WERI-Rb-1 (cell line): Measurements from ENCODE around the gene SLC6A18.

Source experiments
- DNase-seq: peaks from one replicate; pipeline ENCODE4 v3.0.0-alpha.2; 2020
- H3K27ac ChIP-seq: fragments of 250-450 bp; sonication (Bioruptor Pico); 2 replicates; pipeline ENCODE4 v1.5.1; 2020; ENCODE audit warnings: mild to moderate bottlenecking, moderate library complexity
- H3K27me3 ChIP-seq: fragments of 250-450 bp; sonication (Bioruptor Pico); 2 replicates; pipeline ENCODE4 v1.5.1; 2021; ENCODE audit warnings: mild to moderate bottlenecking, low read depth, moderate library complexity; ENCODE audit not compliant: insufficient read depth, severe bottlenecking
- H3K36me3 ChIP-seq: fragments of 250-450 bp; sonication (Bioruptor Pico); 2 replicates; pipeline ENCODE4 v1.5.1; 2020; ENCODE audit warnings: mild to moderate bottlenecking, moderate library complexity
- H3K4me3 ChIP-seq: 2 replicates; pipeline ENCODE4 v1.5.1; 2011; ENCODE audit warnings: low read depth, mild to moderate bottlenecking, control low read depth, low read length
- H3K9me3 ChIP-seq: fragments of 250-450 bp; sonication (Bioruptor Pico); 2 replicates; pipeline ENCODE4 v1.5.1; 2021; ENCODE audit warnings: mild to moderate bottlenecking, moderate library complexity; ENCODE audit not compliant: severe bottlenecking
- CTCF ChIP-seq: IDR thresholded peaks from 2 replicates; pipeline ENCODE4 v1.5.1; 2011; ENCODE audit warnings: low read depth, mild to moderate bottlenecking, control low read depth, inconsistent platforms, low read length

The SLC6A18 gene

GRCh38 chr5:1255081-1255561 is 29.9 kb downstream of the SLC6A18 start:
- no peak overlapping the region for H3K27ac ChIP-seq
- no peak overlapping the region for H3K4me3 ChIP-seq
- TF ChIP-seq CTCF: no peak
- no peaks in the 10 kb centered on the region for H3K36me3 ChIP-seq
- peaks cover 2% of the 10 kb centered on the region for H3K9me3 ChIP-seq
- DNase-seq: no peak
- H3K27me3 ChIP-seq: no peaks in the 10 kb centered on the region

GRCh38 chr5:1256776-1257175 is 31.6 kb downstream of the SLC6A18 start:
- Histone ChIP-seq H3K4me3 (no peak overlapping the region), H3K27me3 (no peaks in the 10 kb centered on the region), H3K36me3 (no peaks in the 10 kb centered on the region), H3K9me3 (peaks cover 14% of the 10 kb centered on the region), H3K27ac (no peak overlapping the region)
- no peak for TF ChIP-seq CTCF
- no peak for DNase-seq

GRCh38 chr5:1257363-1257762 is 32.2 kb downstream of the SLC6A18 start:
- H3K4me3 ChIP-seq: no peak overlapping the region
- DNase-seq: no peak
- H3K9me3 ChIP-seq: peaks cover 20% of the 10 kb centered on the region
- no peaks in the 10 kb centered on the region for H3K36me3 ChIP-seq
- no peak overlapping the region for H3K27ac ChIP-seq
- TF ChIP-seq CTCF: no peak
- H3K27me3 ChIP-seq: no peaks in the 10 kb centered on the region

- Histone ChIP-seq H3K27ac (no peak overlapping the region), H3K27me3 (no peaks in the 10 kb centered on the region), H3K9me3 (peaks cover 25% of the 10 kb centered on the region), H3K36me3 (no peaks in the 10 kb centered on the region), H3K4me3 (no peak overlapping the region)
- no peak for TF ChIP-seq CTCF
- DNase-seq: no peak
Observed at GRCh38 chr5:1257841-1258240, 32.7 kb downstream of the SLC6A18 start.

GRCh38 chr5:1259806-1260480 is 34.8 kb downstream of the SLC6A18 start:
- H3K27ac ChIP-seq: no peak overlapping the region
- H3K36me3 ChIP-seq: no peaks in the 10 kb centered on the region
- DNase-seq: no peak
- H3K27me3 ChIP-seq: no peaks in the 10 kb centered on the region
- H3K9me3 ChIP-seq: peaks cover 31% of the 10 kb centered on the region
- TF ChIP-seq CTCF: no peak
- no peak overlapping the region for H3K4me3 ChIP-seq

- Histone ChIP-seq H3K27me3 (no peaks in the 10 kb centered on the region), H3K4me3 (no peak overlapping the region), H3K27ac (no peak overlapping the region), H3K9me3 (peaks cover 31% of the 10 kb centered on the region), H3K36me3 (no peaks in the 10 kb centered on the region)
- no peak for TF ChIP-seq CTCF
- DNase-seq: no peak
Observed at GRCh38 chr5:1261643-1262042, 36.5 kb downstream of the SLC6A18 start.
